Neural cell (in vitro differentiated cells): ENCODE results near the gene ACTA2.

Experiments used
- CTCF ChIP-seq: fragments of 450-650 bp; IDR thresholded peaks from 2 replicates; pipeline ENCODE4 v1.5.1; 2014; ENCODE audit warnings: antibody characterized with exemption, mild to moderate bottlenecking, moderate library complexity; ENCODE audit not compliant: poor library complexity, severe bottlenecking
- EZH2 ChIP-seq: fragments of 200-600, 300-800 bp; shearing (Covaris generic), sonication (generic); IDR thresholded peaks from 2 replicates; pipeline ENCODE4 v1.6.1; 2014; ENCODE audit warnings: antibody characterized with exemption, low read length, borderline replicate concordance, mild to moderate bottlenecking; ENCODE audit not compliant: insufficient read depth, poor library complexity, severe bottlenecking

- TF ChIP-seq EZH2 (no peak), CTCF (no peak)
These were observed 48.6 kb upstream of the ACTA2 start for GRCh38 chr10:89001024-89001728.
